Keratinocyte (primary cell): Measurements from ENCODE around the gene KCNT2.

Experiments
- EZH2 ChIP-seq: IDR thresholded peaks from one replicate; pipeline ENCODE4 v1.6.1; 2012; ENCODE audit warnings: inconsistent platforms, mild to moderate bottlenecking, low read length, moderate library complexity
- TF ChIP-seq, protein P1 (sequence below), 3 experiments: IDR thresholded peaks in 1 of 3; conservative IDR thresholded peaks in 1 of 3; optimal IDR thresholded peaks in 1 of 3; 2 replicates in 2 of 3; 3 replicates in 1 of 3; pipeline versions ENCODE3 to v1.5.1; 2011; ENCODE audit warnings: low read length in 3 of 3, mild to moderate bottlenecking in 3 of 3, moderate library complexity in 2 of 3, control low read depth in 1 of 3, inconsistent platforms in 1 of 3; ENCODE audit not compliant: insufficient read depth in 2 of 3; ENCODE audit errors: extremely low read depth in 1 of 3

DNA sequence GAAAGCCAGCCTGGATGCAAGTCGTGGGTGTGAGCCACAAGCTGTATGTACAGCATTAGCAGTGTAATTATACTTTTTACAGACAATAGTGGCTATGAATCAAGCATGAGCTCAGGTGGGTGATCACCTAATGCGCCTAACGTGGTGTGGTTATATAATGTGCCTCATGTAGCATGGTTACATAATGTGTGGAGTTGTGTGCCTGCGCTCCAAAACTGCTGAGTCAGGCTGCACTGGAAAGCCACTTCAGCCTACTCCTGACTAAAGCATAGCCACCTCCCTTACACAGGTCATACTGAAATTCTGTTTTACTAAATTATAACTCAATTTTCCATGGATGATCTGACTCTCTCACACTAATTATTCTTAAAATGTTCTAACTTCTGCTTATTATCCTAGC, 69.8 kb downstream of the KCNT2 start:
- TF ChIP-seq, protein P1, sequence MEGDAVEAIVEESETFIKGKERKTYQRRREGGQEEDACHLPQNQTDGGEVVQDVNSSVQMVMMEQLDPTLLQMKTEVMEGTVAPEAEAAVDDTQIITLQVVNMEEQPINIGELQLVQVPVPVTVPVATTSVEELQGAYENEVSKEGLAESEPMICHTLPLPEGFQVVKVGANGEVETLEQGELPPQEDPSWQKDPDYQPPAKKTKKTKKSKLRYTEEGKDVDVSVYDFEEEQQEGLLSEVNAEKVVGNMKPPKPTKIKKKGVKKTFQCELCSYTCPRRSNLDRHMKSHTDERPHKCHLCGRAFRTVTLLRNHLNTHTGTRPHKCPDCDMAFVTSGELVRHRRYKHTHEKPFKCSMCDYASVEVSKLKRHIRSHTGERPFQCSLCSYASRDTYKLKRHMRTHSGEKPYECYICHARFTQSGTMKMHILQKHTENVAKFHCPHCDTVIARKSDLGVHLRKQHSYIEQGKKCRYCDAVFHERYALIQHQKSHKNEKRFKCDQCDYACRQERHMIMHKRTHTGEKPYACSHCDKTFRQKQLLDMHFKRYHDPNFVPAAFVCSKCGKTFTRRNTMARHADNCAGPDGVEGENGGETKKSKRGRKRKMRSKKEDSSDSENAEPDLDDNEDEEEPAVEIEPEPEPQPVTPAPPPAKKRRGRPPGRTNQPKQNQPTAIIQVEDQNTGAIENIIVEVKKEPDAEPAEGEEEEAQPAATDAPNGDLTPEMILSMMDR (optimal IDR thresholded peaks at IDR 0.05 in 1 of 3, IDR thresholded peaks at IDR 0.05 in 1 of 3, conservative IDR thresholded peaks at IDR 0.05 in 1 of 3; ENCODE audit: extremely low read depth in 1 of 3, insufficient read depth in 2 of 3, low read length in 3 of 3) = no peak
- no peak for TF ChIP-seq EZH2
